Cortex of kidney (tissue), 1 donor: Measurements from ENCODE around the gene PDCD1.

Source experiments
- DNase-seq: peaks from one replicate; lab custom pipeline; 2025; lab: John Stamatoyannopoulos, UW

The PDCD1 gene

DNA sequence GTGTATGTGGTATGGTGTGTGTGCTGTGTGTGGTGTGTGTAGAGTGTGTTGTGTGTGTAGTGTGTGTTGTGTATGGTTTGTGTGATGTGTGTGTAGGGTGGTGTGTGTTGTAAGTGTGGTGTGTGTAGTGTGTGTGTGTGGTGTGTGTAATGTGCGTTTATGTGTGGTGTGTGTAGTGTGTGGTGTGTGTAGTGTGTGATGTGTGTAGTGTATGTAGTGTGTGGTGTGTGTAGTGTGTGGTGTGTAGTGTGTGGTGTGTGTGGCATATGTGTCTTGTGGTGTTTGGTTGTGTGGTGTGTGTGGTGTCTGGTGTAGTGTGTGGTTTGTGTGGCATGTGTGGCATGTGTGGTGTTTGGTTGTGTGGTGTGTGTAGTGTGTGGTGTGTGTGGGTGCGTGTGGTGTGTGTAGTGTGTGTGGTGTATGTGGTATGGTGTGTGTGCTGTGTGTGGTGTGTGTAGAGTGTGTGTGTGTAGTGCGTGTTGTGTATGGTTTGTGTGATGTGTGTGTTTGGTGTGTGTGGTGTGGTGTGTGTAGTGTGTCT lies 6.8 kb upstream of the PDCD1 start:
- no peak for DNase-seq

DNA sequence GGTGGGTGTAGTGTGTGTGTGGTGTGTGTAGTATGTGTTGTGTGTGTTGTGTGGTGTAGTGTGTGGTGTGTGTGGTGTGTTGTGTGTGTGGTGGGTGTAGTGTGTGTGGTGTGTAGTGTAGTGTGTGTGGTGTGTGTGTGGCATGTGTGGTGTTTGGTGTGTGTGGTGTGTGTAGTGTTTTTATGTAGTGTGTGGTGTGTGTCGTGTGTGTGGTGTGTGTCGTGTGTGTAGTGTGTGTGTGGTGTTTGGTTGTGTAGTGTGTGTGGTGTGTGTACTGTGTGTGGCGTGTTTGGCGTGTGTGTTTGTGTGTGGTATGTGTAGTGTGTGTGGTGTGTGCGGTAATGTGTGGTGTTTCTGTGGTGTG lies 6.1 kb upstream of the PDCD1 start:
- DNase-seq, result no peak

DNA sequence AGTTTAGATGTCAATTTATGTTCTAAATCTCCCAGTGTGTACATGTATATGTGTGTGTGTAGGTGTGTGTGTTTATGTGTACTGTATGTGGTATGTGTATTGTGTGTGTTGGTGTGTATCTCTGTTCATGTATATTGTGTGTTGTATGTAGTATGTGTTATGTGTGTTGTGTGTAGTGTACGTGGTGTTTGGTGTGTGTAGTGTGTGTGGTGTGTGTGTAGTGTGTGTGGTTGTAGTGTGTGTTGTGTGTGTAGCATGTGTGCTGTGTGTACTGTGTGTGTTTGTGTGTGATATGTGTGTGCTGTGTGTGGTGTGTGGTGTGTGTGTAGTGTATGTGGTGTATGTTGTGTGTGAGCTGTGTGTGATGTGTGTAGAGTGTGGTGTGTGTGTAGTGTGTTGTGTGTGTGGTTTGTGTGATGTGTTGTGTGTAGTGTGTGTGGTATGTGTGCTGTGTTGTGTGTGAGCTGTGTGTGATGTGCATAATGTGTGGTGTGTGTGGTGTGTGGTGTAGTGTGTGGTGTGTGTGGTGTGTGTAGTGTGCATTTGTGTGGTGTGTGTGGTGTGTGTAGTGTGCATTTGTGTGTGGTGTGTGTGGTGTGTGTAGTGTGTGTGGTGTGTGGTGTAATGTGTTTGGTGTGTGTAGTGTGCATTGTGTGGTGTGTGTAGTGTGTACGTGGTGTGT lies 5.6 kb upstream of the PDCD1 start:
- no peak for DNase-seq

DNA sequence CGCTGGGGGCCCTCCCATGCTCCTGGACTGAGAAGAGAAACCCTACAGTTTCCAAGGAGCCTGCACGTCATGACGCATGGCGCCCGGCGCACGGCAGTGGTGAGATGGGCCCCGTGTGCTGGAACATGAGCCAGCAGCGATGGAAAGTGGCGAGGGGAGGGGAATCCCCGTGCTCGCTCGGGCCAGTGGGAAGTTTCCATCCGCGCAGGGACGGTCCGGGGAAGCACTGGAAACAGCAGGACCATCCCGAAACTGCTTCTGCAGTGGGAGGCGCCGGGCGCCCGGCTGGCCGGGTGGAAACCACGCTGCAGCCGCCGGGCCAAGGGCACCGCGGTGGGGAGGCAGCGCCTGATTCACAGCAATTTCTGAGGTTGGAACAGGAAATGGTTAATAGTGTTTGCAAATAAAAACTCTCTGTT lies 4.9 kb upstream of the PDCD1 start:
- DNase-seq, result no peak

DNA sequence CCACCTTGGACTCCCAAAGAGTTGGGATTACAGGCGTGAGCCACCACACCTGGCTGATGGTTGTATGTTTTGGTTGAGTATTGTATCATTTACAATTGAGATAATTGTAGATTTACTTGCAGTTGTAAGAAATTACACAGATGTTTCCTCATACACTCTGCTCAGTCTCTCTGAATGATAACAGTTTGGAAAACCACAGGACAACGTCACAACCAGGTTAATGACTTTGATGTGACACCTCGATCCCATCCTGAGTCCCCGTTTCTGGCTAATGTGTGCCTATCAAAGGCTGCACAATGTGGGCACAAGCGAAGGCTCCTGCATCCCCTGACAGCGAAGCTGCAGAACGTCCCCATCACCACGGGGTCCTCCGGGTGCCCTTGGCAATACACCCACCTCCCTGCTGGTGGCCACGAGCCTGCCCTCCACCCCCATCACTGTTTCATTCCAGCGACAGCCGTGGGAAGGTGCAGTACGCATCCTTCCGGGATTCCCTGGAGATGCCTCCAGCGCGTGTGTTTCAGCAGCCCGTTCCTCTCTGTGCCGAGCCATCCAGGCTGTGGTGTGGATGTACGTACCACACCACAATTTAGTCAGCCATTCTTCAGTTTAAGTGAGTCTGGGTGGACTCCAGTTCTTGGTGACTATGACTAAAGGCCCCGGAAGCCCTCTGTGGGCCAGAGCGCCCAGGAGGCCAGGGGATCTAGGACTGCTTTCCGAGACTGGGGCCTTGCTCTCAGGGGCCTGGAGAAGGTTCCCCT lies 4.3 kb upstream of the PDCD1 start:
- no peak for DNase-seq

DNA sequence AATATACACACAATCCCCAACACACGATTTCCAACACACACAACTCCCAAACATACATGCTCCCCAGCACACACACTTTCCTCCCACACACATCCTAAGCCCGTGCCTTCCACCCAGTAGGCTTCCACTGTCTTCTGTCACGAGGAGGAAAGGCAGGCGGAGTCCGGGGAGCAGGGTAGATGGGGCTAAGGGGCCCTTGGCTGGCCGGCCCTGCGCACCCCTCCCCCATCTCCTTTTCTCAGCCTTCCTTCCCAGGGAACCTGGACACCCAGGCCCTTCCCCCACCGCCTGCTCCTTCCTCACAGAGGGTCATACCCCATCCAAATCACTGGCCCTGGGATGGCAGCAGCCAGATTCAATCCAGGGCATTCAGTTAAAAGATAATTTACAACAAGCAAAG lies 3.4 kb upstream of the PDCD1 start:
- no peak for DNase-seq

DNA sequence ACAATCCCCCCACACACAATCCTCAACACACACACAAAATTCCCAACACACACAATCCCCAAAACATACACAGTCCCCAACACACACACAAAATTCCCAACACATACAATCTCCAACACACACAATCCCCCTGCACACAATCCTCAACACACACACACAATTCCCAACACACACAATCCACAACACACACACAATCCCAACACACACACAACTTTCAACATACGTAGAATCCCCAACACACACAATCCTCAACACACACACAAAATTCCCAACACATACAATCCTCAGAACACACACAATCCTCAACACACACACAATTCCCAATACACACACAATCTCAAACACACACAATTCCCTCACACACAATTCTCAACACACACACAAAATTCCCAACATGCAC lies 2.6 kb upstream of the PDCD1 start:
- DNase-seq, result no peak

DNA sequence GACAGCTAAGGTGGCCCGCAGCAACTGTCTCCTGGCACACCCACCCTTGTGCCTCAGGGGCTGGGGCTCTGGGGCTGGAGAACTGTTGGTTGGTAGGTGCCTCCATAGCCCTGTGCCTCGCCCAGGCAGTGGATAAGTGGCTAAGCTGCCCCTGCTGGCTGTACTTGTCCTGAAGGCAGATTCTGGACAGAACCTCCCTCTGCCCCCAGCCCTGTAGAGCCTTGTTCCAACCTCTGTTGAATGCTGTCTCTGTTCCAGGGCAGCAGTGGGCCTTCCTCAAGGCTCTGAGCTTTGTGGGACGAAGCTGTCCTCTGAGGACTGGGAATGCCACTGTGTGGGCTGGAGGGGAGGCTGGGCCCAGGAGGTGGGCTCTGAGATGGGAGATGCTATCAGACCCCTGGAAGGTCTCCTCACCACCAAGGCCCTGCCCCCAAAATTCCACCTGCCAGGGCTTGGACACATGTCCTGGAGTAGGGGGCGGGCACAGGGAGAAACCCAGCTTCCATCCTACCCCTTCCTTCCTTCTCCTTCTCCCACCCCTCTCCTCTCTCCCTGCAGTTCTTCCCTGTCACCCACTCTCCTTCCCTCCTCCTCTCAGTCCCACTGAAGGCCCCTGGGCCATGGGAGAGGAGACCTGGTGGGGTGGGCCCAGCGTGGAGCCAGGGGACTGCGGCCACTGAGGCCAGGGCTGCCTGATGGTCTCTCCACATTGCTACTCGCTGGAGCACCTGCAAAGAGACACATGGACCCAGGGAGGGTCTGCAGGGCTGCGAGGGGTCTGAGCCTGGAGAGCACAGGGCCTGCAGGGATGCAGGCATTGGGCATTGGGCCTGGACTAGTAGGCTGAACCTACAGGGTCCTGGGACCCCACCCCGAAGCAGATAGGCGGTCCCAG lies 1.7 kb upstream of the PDCD1 start:
- DNase-seq, result no peak

DNA sequence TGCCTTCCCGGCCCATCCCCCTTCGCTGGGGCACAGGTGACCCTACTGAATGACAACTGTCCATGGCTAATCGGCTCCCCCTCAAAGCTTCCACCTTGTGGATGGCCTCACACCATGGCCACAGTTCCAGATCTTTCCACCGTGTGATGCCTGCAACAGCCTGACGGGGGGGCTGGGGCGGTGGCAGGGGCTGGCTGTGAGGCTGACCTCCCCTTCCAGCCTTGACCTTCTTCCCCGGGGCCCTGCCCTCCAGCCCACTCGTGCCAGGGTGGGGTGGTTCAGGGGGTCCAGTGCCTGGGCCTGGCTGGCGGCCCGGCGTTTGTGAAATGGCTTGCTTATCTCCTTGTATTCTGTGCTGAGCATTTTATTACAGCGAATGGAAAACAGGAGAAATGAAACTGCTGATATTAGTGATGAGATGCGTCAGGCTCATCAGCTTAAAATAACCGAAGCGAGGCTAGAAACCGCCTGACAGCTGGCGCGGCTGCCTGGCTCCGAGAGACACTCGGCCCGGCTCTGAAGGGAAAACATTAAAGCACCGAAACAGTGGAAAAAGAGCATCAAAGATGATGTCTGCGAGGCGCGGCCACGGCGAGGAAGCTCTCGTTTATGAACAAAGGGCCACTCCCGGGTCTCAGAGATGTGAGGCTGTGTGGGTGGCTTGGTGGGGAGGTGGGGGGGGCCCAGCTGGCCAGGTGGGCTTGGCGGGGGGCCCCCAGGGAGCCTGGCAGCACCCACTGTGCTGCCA lies 916 bp upstream of the PDCD1 start:
- no peak for DNase-seq

GRCh38 chr2:241859017-241859435 lies 332 bp upstream of the PDCD1 start:
- DNase-seq, result no peak

DNA sequence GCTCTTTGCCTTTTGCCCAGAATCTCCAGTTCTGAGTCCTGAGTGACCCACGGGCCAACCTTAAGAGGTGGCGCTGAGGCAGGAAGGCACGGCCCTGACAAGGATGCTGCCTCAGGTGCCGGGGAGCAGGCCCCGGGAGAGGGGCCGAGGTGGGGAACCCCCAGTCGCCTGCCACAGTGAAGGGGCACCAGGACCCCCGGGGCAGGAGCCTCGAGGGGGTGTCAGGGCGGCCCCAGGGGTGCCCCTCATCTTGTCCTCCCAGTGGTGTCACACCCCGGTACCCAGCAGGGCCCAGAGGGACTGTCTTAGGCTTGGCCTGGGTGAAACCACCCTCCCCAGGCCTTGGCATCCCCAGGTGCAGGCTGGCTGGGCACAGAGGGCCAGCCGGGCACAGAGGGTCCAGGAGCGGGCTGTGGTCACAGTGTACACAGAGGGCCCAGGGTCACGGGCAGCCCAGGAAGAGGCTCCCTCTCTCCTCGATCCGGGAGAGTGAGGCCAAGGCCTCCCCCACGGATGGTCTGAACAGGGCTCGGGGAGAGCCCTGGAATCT lies 1.0 kb downstream of the PDCD1 start:
- DNase-seq, result no peak

- no peak for DNase-seq
Observed at GRCh38 chr2:241857041-241857541, 1.6 kb downstream of the PDCD1 start.

DNA sequence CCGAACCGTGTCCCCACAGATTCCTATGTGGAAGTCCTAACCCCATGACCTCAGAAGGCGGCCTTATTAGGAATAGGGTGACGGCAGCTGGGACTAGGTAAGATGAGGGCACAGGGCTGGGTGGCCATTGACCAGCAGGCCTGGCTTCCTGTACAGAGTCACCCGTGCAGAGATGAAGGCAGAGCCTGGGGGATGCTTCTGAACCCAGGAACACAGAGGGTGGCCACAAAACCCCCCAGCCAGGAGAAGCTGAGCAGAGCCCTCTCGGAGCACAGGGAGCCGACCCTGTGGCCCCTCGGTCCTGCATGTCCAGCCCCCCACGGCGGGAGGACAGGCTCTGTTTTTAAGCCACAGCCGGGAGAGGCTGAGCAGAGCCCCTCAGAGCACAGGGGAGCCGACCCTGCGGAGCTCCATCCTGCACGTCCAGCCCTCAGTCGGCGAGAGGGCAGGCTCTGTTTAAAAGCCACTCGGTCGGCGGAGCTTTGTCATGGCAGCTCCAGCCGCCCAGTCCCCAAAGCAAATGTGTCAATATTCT lies 2.7 kb downstream of the PDCD1 start:
- DNase-seq, result no peak

GRCh38 chr2:241855245-241855887 lies 3.3 kb downstream of the PDCD1 start:
- no peak for DNase-seq

GRCh38 chr2:241854342-241855244 lies 4.1 kb downstream of the PDCD1 start:
- DNase-seq, result no peak

DNA sequence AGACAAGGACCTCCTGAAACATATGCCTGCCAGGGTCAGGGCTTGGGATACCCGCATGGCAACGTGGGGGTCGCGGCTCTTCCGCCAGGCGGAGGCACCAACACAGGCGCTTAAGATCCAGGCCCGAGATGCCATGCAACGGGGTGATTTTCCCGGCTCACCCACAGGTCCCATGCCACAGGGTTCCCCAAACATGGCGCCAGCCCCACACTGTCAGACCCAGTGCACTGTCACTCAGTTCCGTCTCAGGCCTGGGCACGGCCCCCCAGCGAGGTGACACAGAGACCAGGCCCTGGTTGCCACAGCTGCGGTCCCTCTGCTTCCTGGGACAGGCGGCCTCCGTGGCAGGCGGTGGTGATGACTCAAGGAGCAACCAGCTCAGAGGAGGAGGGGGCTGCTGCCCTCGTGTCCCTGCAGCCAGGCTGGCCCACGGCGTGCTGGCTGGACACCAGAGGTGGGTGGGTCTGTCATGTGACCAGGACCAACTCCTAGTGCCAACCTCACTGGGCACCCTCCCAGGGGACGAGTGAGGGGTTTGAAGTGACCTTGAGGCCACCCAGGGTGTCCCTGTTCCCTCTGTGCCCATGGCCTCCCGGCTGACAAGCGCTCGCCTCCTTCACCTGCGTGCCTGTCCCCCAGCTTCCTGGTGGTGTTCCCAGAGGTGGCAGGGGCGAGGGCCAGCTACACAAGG lies 4.9 kb downstream of the PDCD1 start:
- DNase-seq, result no peak

- DNase-seq, result no peak
Observed at GRCh38 chr2:241852981-241853631, 5.6 kb downstream of the PDCD1 start.
